HG03575 (cell line): Measurements from ENCODE around the gene BMP7.
"Not testable (repeated sequence)": the region's sequence is repeated elsewhere in the genome, so short reads cannot be mapped to it uniquely, and the experiment has no call there.

Source experiments
- ATAC-seq: cut with Tn5 transposase; IDR thresholded peaks from one replicate; pipeline ENCODE4 v1.9.1; 2021; ENCODE audit not compliant: unreplicated experiment, insufficient number of reproducible peaks, low FRiP score; ENCODE audit errors: extremely low read depth

The BMP7 gene

DNA sequence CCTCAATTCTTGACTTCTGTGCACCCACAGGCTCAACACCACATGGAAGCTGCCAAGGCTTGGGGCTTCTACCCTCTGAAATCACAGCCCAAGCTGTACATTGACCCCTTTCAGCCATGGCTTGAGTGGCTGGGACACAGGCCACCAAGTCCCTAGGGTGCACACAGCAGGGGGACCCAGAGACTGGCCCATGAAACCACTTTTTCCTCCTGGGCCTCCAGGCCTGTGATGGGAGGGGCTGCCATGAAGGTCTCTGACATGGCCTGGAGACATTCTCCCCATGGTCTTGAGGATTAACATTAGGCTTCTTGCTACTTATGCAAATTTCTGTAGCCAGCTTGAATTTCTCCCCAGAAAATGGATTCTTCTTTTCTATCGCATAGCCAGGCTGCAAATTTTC lies 26.7 kb downstream of the BMP7 start:
- ATAC-seq: not testable (repeated sequence)

DNA sequence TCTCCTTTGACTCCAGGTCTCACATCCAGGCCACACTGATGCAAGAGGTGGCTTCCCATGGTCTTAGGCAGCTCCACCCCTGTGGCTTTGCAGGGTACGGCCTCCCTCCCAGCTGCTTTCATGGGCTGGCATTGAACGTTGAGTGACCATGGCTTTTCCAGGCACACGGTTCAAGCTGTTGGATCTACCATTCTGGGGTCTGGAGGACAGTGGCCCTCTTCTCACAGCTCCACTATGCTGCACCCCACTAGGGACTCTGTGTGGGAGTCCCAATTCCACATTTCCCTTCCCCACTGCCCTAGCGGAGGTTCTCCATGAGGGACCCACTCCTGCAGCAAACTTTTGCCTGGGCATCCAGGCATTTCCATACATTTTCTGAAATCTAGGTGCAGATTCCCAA lies 27.1 kb downstream of the BMP7 start:
- not testable (repeated sequence) for ATAC-seq

DNA sequence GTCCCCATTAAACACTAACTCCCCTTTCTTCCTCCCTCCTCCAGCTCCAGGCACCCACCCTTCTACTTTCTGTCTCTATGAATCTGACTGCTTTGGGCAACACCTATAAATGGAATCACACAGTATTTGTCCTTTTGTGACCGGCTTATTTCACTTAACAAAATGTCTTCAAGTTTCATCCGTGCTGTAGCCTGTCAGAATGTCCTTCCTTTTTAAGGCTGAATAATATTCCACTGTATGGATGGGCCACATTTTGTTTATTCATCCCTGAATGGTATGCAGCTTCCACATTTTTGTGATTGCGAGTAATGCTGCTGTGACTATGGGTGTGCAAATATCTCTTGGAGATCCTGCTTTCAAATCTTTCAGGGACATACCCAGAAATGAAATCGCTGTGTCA lies 28.4 kb downstream of the BMP7 start:
- no peak for ATAC-seq

DNA sequence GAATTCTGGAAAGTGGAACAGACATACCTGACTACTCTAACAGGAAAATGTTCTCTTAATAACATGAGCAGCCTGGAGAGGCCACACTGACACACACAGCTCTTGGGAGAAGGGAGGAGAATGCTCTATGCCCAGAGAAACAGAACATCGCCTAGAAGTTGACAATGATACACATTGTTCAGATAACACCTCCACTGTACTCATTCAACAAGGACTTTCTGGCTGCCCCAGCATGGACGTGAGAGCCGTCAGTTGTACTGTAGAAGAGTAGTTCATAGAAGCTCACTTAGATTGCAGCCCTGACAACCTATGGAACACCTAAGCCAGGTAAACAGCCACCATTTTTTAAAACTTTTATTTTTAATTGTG lies 28.9 kb downstream of the BMP7 start:
- ATAC-seq: no peak

DNA sequence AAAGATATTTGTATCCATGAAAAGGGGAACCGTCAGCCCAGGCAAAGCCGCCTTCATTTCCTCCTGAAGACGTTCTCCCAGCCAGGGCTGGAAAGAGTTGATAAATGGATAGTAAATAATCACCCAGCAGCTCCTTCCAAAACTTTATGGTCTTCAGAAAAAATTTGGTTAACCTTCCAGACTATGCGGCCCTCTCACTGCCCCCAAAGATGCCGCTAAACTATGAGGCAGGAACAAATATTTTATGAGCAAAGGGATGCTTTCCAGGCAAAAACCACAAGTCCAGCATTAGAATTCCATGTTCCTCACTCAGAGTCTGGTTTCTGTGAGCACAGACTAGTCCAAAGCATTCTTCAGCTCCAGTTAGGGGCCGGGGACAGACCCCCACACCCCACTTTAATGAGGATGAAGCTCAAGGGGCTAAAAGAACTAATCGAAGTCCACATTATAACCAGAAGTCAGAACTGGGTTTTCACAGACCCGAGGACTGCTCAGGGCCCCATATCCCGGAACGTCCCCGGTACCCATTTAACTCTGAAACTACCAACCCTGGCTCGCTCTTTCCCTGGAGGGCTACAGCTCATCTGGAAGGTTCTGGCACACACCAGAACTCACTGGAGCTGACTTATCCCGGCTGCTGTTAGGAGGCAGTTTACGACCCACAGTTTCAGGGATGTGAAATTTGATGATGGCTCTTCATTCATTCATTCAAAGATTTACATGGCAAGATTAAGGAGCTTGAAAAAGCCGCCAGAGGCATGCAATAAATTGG lies 29.4 kb downstream of the BMP7 start:
- no peak for ATAC-seq

DNA sequence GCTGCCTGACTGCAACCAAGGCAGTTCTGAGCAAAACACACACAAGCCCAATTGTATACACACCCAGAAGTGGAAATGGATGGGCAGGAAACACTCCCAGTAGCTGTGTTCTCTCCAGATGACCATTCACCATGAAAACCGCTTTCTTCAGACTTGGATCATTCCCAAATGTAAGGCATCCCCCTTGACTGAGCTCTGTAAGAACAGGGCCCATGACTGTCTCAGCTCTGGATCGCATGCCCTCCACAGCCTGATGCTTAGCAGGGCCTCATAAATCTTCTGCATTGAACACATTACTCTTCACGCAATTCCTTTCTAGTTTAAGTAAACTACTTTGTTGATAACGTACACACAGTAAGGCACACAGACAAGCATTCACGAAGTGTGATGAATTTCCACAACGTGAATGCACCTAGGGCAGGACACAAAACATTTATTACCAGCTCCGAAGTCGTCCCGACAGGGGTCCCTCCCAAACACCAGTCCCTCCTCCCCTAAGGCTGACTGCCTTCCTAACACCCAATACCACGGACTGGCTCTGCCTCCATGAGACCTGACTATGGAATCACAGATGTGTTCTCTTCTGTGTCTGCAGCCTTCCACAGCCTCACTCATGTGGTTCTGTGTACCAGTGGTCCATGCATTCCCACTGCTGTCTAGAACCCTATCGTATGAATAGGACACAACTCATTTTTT lies 31.7 kb downstream of the BMP7 start:
- no peak for ATAC-seq

DNA sequence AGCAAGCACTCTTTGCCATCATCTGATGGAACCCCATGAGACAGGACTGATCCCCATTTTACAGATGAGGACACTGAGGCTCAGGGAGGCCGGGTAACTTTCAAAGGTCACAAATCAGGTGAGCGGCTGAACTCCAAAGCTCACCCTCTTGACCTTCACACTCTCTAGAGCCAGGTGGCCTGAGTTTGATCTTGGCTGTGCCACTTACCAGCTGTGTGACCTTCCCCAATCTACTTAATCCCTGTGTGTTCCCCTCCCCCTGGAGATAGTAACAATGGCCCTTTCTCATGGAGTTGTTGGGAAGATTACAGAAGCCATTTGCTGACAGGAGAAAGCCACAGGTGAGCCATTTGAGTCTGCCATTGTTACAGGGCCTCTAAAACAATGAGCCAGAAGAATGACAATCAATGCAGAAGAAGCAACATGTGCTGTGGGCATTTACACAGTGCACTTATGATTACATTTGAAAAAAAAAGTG lies 34.5 kb downstream of the BMP7 start:
- ATAC-seq: no peak

DNA sequence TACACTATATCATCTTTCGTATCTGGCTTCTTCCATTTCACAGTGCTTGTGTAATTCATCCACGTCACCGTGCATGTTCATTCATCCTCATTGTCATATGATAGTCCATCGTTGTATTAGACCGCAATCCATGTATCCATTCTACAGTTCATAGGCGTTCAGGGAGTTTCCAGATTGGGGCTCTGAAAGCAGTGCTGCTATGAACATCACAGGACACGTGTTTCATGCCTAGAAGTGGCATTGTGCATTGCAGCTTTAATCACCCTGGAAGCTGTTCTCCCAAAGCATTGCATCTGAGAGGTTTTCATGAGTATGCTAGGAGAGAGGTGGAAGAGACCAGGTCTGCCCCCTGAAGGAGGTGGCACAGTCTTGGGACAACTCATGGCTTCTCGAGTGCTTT lies 35.3 kb downstream of the BMP7 start:
- no peak for ATAC-seq

DNA sequence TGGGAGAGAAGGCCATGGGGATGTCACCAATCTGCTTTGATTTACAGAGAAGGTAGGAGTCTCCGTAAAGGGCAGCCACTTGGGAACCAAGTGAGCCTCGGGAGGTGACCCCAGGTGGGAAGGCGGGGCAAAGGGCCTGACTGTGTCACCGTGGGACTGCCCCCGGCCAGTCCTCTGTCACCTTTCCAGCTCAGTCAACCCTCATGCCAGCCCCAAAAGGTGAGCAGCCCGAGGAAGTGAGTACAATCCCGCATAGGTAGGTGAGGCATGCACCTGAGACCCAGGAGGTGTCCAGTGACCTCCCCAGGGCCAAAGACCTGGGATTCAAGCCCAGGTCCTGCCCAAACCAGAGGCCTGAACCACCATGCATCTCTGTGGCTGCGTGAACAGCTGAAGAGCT lies 36.2 kb downstream of the BMP7 start:
- ATAC-seq: no peak

DNA sequence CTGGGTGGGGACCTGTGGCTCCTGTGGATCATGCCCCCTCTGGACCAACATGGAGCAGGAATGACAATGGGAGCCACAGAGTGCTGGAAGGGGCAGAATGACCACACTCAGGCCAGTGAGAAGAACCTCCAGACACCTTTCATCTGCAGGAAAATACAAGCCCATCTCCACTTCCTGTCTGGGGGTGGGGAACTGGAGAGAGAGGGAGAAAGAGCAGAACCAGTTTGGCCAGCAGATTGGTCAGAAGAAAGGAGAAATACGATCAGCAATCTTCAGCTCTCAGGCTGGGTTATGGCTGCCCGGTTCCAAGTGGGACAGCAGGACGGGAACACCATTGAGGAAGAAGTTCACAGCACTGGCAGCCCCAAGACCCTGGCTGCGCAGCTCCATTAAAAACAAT lies 37.0 kb downstream of the BMP7 start:
- no peak for ATAC-seq

DNA sequence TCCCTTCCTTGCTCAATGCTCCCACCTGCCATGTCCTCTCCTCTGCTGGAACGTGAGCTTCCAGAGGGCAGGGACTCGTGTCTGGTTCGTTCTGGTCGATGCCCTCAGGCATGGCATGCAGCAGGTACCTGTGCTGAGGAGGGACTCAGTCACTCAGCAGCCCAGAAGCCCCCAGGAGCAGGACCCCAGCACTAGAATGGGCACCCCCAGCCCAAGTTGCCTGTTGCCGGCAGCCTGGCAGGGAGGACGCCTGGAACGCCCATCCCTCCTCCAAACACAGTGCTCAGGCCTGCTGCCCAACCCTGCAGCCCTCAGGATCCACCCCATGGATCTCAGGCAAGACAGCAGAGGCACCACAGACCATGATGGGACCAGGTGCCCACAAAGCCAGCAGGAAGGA lies 40.6 kb downstream of the BMP7 start:
- ATAC-seq: no peak

DNA sequence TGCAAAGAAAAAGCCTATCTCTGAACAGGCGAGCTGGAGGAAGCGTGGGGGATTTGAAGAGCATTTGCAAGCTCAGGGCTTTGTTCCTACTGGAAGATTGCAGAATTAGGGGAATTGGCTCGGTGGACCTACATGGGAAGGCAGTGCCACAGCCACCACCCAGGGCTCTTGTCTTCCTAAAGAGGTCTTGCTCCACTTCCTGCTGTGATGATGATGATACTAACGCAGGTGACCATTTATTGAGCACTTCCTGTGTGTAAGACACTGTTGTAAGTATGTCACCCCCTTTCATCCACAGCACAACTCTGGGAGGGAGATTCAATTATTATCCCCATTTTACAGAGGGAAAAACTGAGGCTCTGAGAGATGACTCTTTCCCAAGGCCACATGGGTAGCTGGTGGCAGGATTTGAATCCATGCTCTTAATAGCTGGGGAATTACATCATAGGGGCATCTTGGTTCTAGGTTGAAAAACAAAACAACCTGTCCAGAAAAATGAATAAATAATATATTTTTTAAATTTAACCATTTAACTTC lies 41.2 kb downstream of the BMP7 start:
- ATAC-seq: no peak

DNA sequence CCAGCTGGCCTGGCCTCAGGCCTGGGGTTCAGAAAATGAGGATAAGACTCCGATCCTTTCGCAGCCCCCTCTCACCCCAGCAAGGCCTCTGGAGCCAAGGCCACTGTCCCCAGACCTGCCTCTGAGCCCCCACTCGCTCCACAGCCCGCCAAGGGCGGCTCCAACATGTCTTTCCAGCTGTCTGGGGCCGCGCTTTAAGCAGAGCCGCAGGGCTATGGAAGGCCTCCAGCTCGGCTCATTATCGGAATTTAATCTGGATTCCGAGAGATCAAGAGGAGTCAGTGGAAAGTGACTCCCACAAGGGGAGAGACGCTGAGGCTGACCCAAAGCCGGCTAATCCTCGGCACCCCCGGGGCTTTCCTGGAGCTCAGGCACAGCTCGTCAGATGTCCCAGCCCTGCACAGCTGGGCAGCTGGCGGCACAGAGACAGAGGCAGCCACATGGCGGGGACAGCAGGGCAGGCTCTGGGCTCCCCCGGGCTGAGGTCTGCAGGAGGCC lies 41.8 kb downstream of the BMP7 start:
- no peak for ATAC-seq

DNA sequence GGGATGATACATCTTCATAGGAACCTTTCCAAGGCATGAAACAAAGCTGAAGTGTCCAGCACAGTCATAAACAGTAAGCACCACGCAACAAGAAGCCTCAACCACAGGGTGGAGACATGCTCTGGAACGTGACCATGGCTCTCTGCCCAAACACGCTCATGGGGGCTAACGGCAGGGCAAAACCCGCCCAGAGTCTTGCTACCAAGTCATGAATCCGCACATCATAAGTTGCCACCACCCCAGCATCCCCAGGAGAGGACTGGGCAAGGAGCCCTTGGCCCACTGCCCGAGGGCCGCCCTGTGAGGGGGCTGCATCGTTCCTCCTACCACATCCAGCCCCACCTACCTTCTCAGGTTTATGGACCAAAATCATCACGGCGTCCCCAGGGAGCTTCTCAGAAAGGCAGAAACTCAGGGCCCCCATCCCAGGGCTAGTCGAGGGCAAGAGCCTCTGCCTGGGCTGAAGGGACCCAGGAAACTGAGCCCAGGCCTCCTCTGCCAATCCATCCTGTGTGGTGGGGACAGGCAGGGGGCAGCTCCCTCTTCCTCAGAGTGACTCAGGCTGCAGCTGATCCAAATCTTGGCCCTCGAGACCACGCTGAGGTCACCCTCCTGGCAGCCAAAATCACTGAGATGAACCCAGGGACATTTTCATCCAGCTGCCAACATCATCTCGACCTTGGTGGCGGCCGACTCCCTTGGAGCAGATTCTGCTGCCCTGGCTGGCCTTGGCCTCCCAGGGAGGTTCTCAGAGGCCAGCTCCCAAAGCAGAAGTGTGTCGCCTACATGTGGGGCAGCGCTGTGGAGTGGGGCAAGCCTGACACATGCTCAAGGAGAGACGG lies 42.6 kb downstream of the BMP7 start:
- no peak for ATAC-seq

DNA sequence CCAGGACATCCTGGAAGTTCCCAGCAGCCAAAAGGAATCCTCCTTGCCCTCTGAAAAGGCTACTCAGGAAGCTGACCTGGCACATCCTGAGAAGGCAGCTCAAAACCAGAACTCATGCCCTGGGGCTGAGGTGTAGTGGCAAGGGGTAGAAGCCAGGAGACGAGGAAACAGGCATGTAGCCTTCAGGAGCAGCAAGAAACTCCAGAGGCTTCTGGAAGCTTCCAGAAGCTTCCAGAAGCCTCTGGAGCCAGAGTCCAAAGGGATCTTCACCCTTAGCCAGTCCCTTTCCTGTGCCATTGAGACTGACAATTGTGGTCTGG lies 43.9 kb downstream of the BMP7 start:
- ATAC-seq: no peak

DNA sequence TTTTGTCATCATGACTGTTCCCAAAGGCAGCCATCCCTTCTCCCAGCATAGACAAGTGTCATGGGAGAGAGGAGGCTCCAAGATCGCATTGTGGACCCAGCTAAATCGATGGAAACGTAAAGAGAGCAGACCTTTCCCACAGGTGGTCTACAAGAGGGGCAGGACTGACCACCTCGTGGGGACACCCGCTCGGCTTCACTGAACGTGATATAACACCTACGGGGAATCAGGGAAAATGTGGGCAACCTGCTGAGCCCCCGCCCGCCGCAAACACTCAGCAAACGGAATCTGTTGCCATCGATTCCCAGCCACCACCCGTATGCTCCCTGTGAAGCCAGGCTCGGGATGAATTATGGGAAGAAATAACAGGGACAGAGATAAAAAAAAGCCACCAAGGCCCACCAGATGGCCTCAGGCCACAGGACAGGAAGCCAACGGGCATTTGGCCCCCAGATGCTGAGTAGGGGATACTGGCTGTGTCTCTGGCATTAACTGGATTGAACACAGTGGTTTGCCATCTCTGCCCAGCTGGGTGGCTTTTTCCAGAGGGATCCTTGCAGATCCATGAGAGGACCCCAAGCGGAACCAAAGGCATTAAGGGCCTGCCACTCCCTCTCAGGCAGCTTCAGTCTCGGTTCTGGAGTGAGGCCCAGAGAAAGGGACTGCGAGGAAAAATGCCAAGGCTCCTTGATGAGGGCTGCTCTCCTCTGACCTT lies 44.4 kb downstream of the BMP7 start:
- no peak for ATAC-seq

DNA sequence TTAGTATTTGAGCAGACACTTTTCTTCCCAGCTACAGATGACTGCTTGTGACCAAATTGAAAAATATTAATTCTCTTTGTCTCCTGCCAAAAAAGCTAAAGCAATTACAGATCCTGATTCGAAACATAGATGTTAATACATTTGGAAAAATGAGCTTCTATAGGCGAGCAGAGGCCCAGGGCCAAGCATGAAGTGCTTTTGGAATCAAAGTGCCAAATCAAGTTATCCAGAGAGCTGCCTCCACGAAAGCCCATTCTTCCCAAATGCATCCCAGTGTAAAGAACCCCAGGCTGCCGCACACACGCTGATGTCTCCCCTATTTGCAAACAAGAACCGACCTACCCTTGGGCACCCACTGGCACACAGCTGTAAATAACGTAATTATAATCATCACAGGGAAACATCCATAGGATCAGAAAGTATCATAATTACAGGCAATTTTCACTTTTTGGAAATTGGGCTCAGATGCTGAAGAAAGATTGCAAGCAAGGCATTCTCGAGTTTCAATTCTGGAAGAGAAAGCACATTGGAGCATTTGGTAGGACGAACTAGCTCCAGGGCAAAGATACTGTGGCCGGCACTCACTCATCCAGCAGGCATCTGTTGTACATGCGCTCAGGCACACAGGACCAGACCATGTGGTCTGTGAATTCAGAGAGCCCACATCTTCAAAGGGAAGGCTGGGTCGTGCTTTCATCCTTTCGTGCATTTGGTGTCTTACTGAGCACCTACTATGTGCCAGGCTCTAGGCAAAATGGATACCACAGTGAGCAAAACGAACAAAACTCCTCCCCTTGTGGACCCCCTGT lies 45.9 kb downstream of the BMP7 start:
- ATAC-seq: no peak

DNA sequence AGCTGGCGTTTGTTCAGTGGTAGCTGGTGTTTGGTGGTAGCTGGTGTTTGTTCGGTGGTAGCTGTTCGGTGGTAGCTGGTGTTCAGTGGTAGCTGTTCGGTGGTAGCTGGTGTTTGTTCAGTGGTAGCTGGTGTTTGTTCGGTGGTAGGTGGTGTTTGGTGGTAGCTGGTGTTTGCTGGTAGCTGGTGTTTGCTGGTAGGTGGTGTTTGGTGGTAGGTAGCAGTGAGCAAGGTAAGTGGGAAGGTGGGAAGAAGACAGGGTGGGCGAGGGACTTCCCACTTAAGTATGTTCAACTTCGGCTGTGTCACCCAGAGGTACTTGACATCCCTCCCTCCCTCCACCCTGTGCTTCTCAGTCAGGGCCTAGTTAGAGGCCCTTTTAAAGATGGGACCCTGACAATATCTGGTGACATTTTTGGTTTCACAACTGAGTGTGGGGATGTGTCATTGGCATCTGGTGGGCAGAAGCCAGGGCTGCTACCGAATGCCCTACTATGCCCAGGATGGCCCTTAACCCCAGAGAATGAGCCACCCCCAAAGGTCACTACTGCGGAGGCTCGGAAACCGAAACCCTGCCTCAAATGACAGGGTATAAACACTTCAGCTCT lies 47.3 kb downstream of the BMP7 start:
- no peak for ATAC-seq
